GM18909 (cell line): ENCODE measurements around the gene BCL2.

Source experiments
- ATAC-seq: cut with Tn5 transposase; IDR thresholded peaks from one replicate; pipeline ENCODE4 v1.9.1; 2021; ENCODE audit warnings: mild to moderate bottlenecking; ENCODE audit not compliant: unreplicated experiment, poor library complexity

The BCL2 gene

GRCh38 chr18:63262369-63263335, 56.9 kb downstream of the BCL2 start:
- ATAC-seq: no peak

GRCh38 chr18:63261029-63261428, 58.5 kb downstream of the BCL2 start:
- ATAC-seq: no peak

- no peak for ATAC-seq
Observed at GRCh38 chr18:63260380-63260754, 59.2 kb downstream of the BCL2 start.

- ATAC-seq: no peak
Observed at GRCh38 chr18:63259567-63260379, 59.8 kb downstream of the BCL2 start.

DNA sequence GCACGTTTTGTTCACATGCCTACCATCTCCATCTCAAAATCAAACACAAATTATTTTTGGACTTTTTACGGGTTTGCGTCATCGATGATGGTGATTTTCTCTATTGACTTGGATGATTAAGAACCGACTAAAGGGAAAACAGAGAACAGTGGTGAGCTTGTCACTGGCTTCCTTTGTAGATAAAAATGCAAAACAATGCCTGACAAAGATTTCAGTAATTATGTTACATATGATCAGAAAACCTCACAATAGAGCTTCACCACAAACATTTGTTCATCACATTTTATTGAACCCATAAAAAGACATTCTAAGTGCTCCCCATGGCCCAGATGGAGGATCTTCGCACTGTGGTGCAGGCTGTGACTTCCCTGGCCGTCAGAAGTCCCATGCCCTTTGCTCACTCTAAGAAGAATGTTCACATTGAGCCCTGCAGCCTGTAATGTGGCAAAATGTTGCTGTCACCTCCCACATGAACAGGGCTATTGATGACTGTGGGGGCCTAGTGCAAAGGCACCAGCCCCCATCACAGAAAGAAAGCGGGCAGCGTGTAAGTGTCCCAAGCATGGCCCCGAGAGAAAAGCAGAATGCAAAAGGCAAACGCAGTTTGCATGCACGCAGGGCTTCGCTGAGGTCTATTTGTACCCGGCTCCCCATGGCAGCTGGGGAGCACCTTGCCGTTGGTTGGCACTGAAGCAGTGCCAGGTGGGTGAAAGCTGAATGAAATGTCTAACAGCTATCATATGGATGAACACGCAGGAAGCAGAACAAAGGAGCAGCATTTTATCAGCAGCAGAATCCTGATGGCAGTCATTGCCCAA, 60.6 kb downstream of the BCL2 start:
- no peak for ATAC-seq

- peak; percentile 33 for ATAC-seq
Observed at GRCh38 chr18:63257453-63257852, 62.1 kb downstream of the BCL2 start.

DNA sequence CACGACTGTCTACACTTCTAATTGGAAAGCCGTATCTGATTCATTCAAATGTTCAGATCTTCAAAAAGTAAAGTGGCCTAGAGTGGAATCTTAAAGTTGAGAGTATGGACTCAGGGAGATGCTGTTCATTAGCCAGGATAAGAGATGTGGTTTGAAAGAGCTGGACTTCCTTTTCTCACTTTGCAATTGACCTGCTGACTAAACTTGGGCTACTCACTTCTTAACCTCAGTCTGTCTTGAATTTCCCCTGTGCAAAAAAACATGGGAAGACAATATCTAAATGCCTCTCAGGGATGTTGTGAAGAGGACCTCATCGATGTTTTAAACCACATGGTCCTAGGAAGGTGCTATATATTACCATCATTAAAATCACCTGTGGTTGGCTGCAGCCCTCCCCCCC, 64.1 kb downstream of the BCL2 start:
- peak; percentile 57 for ATAC-seq

- ATAC-seq: peak; percentile 27
Observed at GRCh38 chr18:63254716-63255399, 64.7 kb downstream of the BCL2 start.

- no peak for ATAC-seq
Observed at GRCh38 chr18:63253428-63254372, 65.9 kb downstream of the BCL2 start.

GRCh38 chr18:63253014-63253413, 66.6 kb downstream of the BCL2 start:
- no peak for ATAC-seq

GRCh38 chr18:63249771-63250170, 69.8 kb downstream of the BCL2 start:
- ATAC-seq: no peak

DNA sequence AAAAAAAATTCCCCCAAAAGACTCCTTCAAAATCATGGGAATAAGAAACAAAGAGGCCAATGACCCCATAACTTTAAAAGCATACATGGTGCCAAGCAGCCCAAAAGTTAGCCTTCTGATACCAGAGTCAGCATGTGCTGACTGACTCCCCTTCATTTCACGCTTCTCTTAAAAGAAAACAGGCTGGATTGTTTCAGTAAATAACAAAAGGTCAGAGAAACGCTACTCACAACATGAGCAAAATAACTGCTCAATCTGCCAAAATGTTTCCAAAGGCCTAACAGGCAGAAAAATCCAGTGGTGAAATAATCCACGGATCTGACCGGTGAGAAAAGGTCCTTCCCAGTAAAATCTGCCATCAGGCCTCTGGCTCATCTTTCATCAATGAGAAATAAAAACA, 71.6 kb downstream of the BCL2 start:
- no peak for ATAC-seq

DNA sequence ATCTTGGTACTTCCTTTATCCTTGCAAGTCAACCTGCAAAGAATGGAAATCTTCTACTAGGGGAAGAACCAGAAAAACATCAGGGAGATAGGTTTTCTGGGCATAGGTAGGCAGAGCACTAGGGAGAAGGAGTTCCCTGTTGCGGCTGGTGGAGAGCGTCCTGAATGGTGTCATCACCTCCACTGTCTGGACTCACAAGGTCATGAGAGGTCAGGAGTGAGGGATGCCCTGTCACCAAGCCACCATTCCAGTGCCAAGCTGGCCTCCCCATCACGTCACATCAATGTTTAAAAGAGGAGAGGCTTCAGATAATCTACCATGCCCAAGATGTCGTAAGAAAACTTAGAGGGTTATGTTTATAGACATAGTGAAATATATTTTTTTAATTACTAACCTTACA, 72.1 kb downstream of the BCL2 start:
- no peak for ATAC-seq

- no peak for ATAC-seq
Observed at GRCh38 chr18:63245600-63245999, 74.0 kb downstream of the BCL2 start.

DNA sequence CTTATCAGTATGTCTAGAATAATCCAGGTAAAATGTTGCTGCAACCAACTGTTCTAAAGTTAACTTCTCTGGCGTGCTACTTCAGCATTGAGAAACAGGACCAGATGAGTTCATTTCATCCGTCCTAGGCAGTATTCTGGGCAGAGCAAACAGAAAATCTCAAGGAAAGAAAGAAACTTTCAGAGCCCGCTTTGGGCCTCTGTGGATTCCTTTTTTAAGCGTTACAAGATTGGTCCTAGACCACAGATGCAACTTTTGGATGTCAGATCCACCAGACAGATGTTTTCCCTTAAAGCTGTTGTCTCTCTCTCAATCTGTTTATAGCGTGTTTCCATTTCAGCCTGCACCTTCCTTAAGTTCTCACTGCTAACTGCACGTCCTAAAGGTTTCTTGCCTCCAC, 75.0 kb downstream of the BCL2 start:
- ATAC-seq: no peak

DNA sequence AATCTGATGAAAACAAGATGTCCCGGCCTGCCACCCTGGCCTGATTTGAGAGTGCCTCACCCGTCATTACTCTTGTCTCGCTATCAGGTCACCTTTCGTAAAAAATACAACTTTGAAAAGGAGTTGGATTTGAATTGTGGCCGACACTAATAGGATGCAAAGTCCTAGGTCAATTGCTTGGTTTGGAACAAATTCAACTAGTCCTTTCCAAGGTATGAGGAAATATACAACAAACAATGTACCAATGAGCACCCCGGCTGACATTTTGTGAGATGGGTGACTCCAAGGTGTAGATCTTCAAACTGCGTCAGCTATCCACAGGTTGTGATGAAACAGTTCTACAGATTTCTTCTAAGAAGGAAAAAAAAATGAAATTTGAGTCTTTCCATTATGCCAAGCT, 77.8 kb downstream of the BCL2 start:
- no peak for ATAC-seq

DNA sequence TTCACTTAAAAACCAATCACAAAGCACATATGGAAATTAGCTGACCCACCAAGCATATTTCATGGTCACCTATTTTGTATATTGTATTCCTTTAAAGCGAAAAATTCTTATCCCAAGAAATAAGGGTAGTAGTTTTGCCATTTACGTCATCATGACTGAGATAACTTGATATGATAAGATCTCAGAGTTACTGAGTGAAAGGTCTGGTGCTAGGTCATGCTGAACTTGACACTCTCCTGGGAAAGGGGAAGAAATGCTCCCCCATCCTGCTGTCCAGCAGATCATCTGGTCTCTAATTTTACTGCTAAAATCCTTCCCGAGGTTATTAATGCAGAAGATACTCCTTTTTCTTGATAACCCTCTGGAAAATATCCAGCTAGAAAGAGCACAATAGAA, 78.3 kb downstream of the BCL2 start:
- no peak for ATAC-seq

GRCh38 chr18:63240531-63241316, 78.8 kb downstream of the BCL2 start:
- ATAC-seq: no peak
